Right lung (tissue), 5 donors: ENCODE results near the gene IGSF3. TPM values are rescaled to one million over a fixed set of nuclear protein-coding genes. Genes with fewer than 3 reads are reported as not detected.

Source experiments
- DNase-seq, 2 donors: peaks; one replicate each; pipeline ENCODE4 v3.0.0-alpha.2; 2013
- polyA plus RNA-seq, 5 donors: library from polyadenylated mRNA; unstranded; fragments of 120-200 nt; gene quantifications; one replicate each; pipeline versions ENCODE4 v1.2.1 to v1.2.3, GENCODE V29; 2013; ENCODE audit warnings: inconsistent platforms in 1 of 5, low replicate concordance in 1 of 5; ENCODE audit not compliant: insufficient read length in 5 of 5, insufficient read depth in 1 of 5

The IGSF3 gene
- polyA plus RNA-seq, 5 donors, result 28.8 to 52.5 (median 42.7) TPM

DNA sequence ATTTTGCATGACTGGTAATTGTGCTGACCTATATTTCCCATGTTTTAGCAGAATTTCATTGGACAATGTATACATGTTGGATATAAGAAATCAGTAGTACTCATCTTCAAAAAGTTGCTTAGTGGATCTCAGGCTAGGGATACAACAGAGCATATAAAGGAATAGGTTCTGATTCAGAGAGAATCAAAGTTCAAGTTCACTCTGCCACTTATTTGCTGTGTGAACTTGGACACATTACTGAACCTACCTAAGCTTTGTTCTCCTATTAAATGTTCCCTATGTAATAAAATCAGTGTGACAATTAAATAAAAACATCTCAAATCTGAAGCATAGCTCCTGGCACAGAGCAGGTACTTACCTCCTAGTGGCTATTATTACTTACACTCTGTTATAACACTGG, 106.0 kb downstream of the IGSF3 start:
- DNase-seq, result no peak

DNA sequence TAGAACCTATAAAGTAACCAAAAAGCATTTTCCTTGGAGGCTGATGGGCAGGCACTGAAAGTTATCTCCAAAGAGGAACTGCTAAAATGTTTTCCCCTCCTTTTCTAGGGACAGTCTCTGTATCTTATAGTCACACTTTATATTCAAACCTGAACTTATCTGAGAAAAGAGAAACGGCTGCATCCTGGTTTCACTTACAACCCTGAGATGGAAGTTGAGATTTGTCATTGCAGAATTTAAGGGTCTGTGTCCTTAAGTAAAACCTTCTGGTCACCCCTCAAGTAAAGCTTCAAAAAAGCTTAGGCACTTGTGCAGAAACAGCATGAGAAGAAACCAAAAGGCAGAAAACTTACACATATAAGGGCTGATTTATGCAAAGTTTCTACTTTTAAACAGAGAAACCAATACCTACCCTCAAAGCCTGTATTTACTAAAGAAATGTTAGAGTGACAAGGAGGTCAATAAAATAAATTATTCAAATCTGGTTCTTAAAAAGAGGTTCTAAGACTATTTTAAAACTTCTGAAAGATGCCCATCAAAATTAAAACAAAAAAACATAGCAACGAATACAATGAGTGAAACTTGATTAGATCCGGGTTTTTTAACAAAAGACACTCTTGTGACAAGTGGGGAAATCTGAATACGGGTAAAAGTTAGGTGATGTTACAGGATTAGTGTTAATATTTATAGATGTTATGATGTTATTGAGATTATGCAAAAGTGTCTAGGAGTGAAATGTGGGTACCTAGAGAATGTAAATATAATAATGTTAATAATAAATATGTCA, 106.6 kb downstream of the IGSF3 start:
- DNase-seq, result no peak

DNA sequence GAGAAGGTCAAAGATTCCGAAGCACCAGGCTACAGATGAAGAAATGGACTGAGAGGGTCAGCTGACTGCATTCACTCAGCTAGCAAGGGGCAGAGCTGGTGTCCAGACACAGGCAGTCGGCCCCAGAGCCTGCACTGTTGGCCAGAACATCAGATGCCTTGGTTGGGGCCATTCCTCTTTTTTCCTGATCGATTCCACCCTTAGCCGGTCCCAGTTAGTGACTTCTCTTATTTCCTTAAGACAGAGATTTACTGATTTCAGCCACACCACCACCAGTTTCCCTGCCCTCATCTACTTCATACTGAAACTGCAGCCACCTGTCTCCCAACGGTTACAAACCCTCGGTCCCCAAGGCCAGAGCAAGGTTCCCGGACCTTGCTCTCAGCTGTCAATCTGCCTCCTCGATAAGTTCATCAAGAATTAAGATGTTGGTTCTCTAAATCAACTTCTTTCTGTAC, 108.2 kb downstream of the IGSF3 start:
- DNase-seq, result no peak

DNA sequence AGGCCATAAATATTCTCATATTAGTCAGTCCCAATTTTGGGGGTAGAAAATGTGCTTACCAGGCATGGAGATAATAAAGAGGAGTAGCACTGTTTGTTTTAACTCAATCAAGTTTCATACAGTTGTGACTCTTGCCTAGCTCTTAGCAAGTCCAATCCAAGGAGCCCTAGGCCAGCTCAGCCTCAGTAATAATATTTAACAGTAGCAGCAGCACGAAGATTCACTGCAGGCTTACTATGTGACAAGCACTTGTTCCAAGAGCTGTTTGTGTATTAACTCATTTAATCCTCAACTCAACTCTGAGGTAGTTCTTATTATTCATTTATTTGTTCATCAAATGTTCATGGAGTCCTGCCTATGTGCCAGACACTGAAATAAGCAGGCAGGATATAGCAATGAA, 109.0 kb downstream of the IGSF3 start:
- DNase-seq, result no peak

DNA sequence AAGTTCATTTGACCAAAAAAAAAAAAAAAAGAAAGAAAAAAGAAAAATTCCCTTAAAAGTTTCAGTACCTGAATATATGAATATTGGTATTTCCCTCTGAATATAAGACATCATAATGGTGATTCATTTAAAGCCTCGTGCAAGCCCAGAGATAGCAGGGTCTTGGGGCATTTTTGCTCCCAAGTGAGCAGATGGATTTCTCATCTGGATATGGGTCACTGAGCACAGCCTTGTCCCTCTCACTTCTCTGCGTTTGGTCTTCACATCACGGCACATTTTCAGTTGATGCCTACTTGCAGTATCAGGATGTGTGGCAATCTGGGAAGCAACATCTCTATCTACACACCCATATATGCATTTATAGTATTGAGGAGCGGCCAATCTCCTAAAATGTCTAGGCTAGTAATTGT, 109.4 kb downstream of the IGSF3 start:
- DNase-seq, result no peak

DNA sequence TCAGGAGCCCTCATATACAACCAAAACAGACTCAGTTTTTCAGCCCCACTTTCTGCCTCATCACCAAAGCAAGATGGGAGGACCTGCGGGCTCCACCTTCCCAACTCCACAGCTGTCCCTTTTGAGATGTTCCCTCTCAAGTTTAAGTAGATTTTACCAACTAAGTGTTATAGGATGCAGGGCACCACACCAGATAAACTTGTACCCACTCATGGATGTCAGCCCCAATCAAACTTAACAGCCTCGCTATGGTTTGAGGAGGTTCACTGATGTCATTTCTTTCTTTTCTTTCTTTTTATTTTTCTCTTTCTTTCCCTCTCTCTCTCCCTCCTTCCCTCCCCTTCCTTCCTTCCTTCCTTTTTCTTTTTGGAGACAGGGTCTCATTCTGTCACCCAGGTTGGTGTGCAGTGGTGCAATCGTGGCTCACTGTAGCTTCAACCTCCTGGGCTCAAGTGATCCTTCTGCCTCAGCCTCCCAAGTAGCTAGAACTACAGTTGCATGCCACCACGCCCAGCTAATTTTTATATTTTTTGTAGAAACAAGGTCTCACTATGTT, 110.1 kb downstream of the IGSF3 start:
- DNase-seq, result no peak

DNA sequence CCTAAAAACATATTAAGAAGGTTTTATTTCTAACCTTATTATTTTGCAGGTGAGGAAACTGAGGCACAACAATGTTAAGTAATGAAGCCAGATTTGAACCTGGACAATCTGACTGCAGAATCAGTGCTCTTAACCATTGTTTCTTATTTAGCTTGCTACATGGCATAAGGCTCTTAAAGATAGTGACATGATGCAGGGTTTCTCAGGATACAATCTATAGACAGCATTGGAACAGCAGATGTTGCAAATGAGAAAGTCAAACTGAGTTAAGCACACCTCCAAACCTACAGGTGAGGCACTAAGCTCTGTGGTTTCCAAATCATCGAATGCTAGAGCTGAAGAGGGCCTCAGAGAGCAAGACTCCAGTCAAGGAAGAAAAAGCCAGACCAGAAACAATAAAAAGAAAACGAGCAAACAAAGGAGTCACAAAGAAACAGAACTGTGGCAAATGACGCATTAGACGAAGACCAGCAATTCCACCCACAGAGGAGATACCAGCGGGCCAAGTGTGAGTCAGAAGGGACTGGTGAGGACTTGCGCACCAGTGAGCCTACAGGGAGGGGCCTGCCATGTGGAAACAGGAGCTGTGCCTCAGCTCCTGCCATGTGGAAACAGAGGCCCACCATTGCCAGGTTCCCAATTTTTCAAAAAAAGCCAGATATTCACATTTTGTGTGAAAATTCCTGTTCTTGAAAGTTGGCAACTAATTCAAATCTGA, 111.1 kb downstream of the IGSF3 start:
- no peak for DNase-seq

DNA sequence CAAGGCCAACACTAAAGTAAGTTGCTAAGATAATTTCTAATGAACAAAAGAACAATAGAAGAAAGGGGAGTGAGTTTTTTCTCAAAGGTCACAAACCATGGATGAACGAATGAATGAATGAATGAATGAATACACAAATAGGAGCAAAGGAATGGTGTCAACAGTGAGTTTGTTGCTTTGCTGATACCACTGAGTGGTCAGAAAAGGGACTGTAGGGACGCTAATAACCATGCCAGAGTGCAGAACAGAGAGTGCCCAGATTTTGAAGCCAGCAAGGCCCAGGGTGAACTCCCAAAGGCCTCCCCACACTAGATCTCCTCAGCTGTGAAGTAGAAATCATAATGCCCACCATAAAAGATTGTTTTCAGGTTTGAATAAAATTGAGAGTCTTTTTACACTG, 112.6 kb downstream of the IGSF3 start:
- DNase-seq, result no peak

DNA sequence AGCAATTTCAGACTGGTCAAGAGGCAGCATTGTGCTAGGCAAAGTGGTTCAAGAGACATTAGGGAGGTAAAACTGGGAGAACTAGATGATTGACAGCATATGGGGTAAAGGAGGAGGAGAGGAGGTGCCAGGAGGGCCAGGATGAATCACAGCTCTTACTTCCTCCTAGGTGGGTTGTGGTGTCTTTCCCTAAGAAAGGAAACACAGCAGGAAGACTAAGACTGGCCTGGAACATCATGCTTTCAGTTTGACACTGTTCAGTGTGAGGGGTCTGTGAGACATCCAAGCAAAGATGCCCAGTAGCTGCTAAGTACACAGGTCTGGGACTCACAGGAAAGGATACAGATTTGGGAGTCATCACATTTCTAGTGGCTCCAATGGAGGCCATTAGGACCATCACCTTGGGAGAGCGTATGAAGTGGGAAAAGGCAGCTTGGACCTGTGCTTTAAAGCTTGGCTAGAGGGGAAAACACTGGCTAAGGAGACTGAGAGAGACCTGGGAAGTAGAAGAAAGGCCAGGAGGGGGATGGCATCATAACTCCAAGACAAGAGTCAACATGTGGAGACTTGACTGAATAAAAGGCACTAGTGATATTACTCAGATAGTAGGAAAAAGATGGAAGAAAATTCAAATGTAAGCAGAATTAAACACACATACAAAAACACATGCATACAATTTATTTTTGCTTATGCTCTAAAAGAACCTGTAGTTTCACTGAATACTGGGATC, 114.0 kb downstream of the IGSF3 start:
- no peak for DNase-seq

DNA sequence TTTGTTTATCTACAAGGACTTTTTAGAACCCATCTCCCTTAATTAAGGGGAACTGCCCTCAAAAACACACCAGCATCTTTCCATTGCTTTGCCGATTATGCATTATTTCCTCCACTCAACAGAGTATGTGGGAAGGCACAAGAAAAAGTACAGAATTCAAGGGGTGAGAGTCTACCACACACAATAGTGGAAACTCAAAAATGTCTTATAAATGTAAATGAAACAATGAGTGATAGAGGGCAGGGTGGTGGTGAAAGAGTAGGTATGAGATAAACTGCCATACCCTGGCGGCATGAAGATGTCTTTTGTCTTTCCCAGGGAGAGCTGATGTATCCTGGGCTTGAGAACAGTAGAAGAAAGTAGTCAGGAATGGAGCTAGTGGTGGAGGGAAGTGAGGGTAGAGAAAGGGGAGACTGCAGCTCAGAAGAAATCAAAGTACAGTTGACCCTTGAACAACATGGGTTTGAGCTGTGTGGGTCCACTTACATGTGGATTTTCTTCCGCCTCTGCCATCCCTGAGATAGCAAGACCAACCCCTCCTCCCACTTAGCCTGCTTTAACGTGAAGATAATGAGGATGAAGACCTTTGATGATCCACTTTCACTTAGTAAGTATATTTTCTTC, 121.1 kb downstream of the IGSF3 start:
- DNase-seq, result no peak

DNA sequence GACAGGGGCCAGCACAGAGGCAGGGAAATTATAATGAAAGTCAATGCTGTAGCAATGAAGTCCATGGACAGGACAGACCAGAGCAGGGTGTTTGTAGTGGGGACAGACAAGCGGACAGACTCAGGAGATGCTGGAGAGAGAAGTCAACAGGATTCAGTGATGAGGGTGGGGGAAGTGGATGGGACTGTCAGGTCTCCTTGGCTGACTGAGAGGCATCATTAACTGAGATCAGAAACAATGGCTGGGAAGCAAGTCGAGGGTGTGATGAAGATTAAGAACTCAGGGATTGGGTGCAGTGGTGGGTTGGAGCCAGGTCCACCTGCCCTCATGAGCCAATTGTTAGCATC, 122.2 kb downstream of the IGSF3 start:
- no peak for DNase-seq

DNA sequence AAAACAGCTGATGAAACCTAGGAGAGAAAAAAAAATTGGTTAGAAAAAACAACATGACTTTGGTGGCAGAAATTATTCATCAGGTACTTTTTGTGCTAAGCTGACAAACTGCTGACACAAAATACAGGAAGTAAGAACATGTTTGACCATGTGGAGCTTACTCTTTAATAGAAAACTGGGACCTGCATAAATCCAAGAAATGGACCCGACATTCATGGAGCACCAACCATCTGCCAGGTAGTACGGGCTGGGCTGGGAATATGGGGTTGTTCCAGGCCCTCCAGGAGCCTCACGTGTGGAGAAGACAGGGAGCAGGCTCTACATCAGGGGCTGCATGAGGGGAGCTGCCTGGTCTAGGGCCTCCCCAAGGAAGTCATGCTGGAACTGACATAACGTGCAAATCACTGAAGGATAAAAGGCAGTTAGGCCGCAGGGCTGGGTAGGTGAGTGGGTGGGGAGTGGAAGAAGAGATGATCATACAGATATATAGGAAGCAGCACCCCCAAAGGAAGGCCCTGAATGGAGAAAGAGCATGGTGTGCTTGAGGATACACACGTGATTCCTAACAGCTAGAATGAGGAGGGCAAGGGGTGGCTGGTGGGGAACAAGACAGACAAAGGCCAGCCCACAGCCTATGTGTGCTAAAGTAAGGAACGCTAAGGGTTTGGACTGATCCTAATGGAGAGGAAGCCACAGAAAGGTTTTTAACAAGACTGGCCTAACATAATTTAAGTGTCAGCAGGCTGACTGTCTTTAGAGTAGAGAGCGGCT, 122.8 kb downstream of the IGSF3 start:
- DNase-seq, result no peak

DNA sequence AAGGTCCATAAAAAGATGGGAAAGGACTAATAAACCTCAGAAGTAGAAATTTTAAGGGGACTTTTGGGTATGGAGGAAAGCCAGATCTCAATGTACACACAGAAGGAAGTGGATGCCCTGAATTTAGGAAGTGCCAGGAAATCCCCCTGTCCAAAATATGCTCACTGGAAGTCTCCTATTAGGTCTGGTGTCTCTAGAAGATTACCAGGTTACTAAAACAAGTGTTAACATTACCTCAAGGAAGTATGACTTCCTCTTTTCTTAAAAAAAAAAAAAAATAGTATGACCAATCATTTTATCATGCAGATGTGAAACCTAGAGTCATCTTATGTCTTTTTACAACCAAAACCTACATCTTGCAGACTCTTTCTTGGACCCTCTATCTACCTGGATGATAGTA, 127.4 kb downstream of the IGSF3 start:
- DNase-seq, result no peak

DNA sequence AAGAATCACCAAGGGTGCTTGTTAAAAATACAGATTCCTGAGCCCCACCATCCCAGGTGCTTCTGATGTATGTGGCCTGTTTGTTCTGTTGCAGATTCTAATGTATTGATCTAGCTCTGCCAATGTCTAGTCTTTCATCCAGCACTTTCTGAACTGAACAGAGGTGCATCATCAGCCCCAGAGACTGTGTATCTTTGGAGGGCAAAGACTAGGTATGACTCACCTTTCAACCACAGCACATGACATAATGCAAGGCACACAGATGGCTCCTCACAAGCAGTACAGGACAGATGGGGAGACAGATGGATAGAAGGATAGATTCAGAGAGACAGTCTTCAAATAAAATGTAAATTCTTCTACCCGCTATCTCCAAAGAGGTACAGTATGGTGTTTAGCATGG, 129.0 kb downstream of the IGSF3 start:
- no peak for DNase-seq

DNA sequence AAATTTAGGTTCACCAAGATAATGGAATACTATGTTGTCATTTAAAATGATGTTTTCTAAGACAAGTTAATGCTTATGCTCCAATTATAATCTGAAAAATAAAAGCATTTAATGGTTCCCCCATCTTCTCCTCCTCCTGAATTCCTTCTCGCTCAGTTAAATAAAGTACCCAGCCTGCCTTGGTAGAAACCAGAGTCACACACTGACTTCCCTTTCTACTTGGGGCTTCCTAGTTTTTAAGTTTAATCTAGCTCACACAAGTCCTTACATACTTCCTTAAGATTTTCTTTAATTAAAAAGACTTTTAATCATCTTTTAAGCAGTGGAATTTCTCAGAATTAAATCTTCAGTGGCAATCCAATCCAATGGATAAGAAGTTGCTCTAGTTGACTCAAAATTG, 129.6 kb downstream of the IGSF3 start:
- no peak for DNase-seq

DNA sequence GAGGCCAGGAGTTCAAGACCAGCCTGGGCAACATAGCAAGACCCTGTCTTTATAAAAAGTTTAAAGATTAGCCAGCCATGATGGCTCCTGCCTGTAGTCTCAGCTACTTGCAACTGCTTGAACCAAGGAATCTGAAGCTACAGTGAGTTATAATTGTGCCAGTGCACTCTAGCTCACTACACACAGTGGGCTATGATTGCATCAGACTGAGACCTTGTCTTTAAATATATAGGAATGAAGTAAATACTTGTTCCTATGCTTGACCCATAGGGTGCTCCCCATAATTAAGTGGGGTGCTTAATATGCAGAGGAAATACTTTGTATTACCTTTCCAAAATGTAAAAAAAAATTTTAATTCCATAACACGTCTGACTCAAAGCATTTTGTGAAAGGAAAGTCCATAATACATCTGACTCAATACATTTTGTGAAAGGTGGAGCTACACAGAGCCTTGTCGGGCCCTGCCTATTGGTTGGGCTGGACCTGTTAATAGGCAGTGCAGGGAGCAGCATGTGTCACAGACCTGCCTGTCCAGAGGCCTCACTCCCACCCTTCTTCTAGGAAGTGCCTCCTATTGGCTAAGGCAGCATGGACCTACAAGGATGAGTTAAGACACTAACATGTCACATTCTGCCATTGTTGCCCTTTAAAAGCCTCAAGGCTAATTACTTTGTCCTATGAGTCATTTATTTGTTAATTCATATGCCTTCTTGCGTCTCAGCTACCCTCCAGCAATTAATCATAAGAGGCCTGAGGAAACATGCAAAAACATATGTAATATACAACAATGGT, 130.3 kb downstream of the IGSF3 start:
- no peak for DNase-seq

DNA sequence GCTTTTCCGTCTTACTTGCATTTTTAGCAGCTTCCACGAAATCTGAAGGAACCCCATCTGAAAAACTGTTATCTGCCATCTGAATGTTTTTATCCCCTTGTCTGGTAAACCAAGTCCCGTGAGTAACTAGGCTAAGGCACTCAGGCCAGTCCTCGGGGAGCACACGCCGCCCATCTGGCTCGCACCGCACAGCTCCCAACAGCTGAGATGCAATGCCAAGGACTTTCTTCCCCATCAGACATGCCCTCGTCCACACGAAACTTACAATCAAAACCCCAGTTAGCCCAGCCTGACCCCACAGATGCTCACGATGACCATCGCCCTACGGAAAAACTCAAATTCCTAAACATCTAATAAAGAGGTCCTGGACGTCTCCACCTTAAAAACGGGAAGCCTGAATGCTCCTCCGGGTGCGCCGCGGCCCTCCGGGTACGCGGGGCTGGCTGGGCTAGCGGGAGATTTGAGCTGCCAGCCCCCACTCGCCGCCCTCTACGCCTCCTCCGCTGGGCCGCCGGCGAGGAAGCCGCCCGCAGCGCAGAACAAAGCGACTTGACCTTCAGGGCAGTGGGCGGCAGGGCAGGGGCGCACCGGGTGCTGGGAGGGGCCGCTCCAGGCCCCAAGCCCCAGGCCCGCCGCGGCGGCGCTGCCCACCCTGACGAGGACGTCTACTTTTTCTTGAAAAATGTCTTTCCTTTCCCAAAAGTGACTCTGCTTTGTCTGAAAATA, 133.4 kb downstream of the IGSF3 start:
- no peak for DNase-seq

DNA sequence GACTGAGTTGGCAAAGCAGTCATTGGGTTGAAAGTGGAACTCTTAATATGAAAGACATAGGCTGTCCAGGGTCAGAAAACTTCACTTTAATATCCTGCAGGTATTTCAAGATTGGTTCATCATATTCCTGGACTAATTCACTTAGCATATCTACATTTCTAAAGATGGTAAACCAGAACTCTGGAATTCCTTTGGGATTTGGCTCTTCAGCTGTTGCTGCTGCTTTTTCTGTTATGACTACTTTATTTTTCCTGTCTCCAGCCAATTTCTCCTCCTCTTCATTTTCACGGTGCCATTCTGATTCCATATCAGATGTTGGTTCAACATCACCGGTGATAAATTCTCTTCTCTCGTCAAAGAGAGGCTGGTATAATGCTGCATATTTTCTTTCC, 134.1 kb downstream of the IGSF3 start:
- no peak for DNase-seq

DNA sequence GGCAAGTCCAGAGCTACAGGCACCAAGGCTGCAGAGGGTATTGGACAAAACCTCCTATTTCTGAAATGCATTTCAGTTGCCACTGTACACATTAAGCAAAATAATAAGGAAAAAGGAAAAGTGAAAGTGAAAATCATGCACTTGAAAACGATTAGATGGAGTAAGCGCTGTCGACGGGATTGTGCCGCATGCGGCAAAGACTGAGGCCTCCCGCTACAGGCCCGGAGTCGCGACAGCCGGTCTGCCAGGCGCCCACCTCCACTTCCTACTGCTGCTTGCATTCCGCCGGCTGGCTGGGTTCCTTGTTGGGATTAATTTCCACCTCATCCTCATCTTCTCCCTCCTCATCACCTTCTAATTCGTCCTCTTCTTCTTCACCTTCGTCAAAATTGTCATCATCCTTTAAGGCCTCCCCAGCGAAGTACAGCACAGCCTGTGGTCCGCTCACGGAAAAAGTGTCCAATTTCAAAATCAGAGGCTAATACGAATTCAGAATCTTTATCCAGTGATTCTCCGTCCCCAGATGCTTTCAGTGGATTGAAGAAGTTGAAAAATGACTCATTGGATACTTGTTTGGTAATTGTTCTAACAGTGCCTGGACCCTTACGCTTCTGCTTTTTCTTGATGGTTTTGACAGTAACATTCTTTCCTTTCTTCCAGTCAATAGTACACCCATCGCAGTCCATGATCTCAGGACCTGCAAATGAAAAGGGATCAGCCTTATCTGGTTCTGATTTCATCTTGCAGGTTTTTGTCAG, 134.7 kb downstream of the IGSF3 start:
- no peak for DNase-seq
